AG09309 (cell line): Measurements from ENCODE around the gene TMEM81.

Source experiments
- DNase-seq: peaks from one replicate; pipeline ENCODE4 v3.0.0-alpha.2; 2010; ENCODE audit warnings: low read depth
- H3K4me3 ChIP-seq: 2 replicates; pipeline ENCODE4 v1.5.1; 2011; ENCODE audit warnings: mild to moderate bottlenecking, low read depth, low read length, moderate library complexity; ENCODE audit not compliant: control insufficient read depth
- CTCF ChIP-seq: IDR thresholded peaks from 2 replicates; pipeline ENCODE4 v1.5.1; 2011; ENCODE audit warnings: mild to moderate bottlenecking, low read depth, low read length, inconsistent platforms; ENCODE audit not compliant: insufficient read depth, control insufficient read depth; ENCODE audit errors: missing control alignments

TMEM81 gene

GRCh38 chr1:205069371-205070125 is 14.7 kb downstream of the TMEM81 start:
- no peak for TF ChIP-seq CTCF
- no peak overlapping the region for H3K4me3 ChIP-seq
- DNase-seq, result no peak

GRCh38 chr1:205068457-205069040 is 15.7 kb downstream of the TMEM81 start:
- no peak overlapping the region for H3K4me3 ChIP-seq
- no peak for TF ChIP-seq CTCF
- no peak for DNase-seq

- no peak for DNase-seq
- H3K4me3 ChIP-seq, result no peak overlapping the region
- no peak for TF ChIP-seq CTCF
Measured at GRCh38 chr1:205068001-205068400, 16.3 kb downstream of the TMEM81 start.

- TF ChIP-seq CTCF, result no peak
Measured at GRCh38 chr1:205067031-205067430, 17.2 kb downstream of the TMEM81 start.

GRCh38 chr1:205066141-205066818 is 18.0 kb downstream of the TMEM81 start:
- TF ChIP-seq CTCF, result peak; percentile 26
- H3K4me3 ChIP-seq, result no peak overlapping the region
- no peak for DNase-seq

More at GRCh38 chr1:205067031-205067430, 17.2 kb downstream of the TMEM81 start:
- no peak for DNase-seq
- no peak overlapping the region for H3K4me3 ChIP-seq

- no peak for DNase-seq
- H3K4me3 ChIP-seq, result no peak overlapping the region
- no peak for TF ChIP-seq CTCF
Measured at GRCh38 chr1:205065666-205066065, 18.6 kb downstream of the TMEM81 start.
